ENCODE measurements around the gene UGT3A2.
A peak's percentile ranks its signal among the peaks of the same experiment; 100 is the strongest.

DNA sequence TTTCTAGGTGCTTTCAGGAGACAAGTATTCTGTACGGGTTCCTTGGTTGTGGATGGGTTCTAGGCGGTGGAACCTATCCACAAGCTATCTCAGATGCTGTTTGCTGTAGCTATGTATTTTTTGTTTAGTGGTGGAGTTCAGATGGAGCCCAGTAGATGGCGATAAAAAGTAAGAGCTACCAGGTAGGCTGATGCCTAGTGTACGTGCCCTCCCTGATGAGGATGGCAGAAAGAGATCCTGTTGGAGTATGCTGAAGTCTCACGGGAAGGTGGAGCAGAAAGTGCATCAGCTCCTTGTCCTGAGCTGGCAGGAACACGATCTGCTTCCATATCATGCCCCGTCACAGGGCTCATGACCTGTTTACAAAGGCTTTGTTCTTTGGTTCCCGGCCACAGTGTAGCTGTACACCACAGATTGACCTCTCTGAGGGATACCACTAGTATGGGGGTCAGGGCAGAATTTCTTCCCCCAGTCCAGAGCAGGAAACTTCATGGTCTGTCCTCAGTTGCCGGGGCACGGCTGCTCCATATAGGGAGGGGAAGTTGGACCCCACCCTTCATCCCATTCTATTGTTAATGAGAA, 12.6 kb upstream of the UGT3A2 start:
- TF ChIP-seq, protein P1, sequence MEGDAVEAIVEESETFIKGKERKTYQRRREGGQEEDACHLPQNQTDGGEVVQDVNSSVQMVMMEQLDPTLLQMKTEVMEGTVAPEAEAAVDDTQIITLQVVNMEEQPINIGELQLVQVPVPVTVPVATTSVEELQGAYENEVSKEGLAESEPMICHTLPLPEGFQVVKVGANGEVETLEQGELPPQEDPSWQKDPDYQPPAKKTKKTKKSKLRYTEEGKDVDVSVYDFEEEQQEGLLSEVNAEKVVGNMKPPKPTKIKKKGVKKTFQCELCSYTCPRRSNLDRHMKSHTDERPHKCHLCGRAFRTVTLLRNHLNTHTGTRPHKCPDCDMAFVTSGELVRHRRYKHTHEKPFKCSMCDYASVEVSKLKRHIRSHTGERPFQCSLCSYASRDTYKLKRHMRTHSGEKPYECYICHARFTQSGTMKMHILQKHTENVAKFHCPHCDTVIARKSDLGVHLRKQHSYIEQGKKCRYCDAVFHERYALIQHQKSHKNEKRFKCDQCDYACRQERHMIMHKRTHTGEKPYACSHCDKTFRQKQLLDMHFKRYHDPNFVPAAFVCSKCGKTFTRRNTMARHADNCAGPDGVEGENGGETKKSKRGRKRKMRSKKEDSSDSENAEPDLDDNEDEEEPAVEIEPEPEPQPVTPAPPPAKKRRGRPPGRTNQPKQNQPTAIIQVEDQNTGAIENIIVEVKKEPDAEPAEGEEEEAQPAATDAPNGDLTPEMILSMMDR (IDR thresholded peaks at IDR 0.05): peak; percentile 75
- TF ChIP-seq EZH2 (IDR thresholded peaks at IDR 0.05; ENCODE audit: borderline replicate concordance, insufficient read depth, low read depth, low read length, poor library complexity, severe bottlenecking): no peak

Measured in B cell (primary cell).